WTC11 (cell line): ENCODE measurements around the gene GASK1A. TPM values are rescaled to one million over a fixed set of nuclear protein-coding genes. Genes with fewer than 3 reads are reported as not detected.

ENCODE experiments used
- ATAC-seq: fragments of 200-7000 bp; cut with Tn5 transposase; 2 replicates; pipeline ENCODE4 v1.10.0; 2021; ENCODE audit warnings: mild to moderate bottlenecking, moderate library complexity
- CTCF ChIA-PET: fragments of 300-600 bp; sonication (Branson Sonifier 250); formaldehyde crosslinking; loops from one replicate; lab custom pipeline; 2021; ENCODE audit warnings: antibody characterized with exemption; lab: Charles Lee
- POLR2A ChIA-PET: fragments of 350-600 bp; sonication (Branson Sonifier 250); formaldehyde crosslinking; loops from one replicate; lab custom pipeline; 2021; ENCODE audit warnings: antibody characterized with exemption; lab: Charles Lee
- DNase-seq: peaks from one replicate; pipeline ENCODE4 v3.0.0; 2021; ENCODE audit warnings: low spot score
- H3K27ac Mint-ChIP-seq: 2 replicates; pipeline ENCODE4 v1.8.0; 2021; ENCODE audit warnings: mixed read lengths
- H3K27me3 Mint-ChIP-seq: 2 replicates; pipeline ENCODE4 v1.8.0; 2021; ENCODE audit warnings: low read depth, mild to moderate bottlenecking, moderate library complexity, mixed read lengths
- H3K36me3 Mint-ChIP-seq: 2 replicates; pipeline ENCODE4 v1.8.0; 2021; ENCODE audit warnings: mixed read lengths
- H3K4me1 Mint-ChIP-seq: 2 replicates; pipeline ENCODE4 v1.8.0; 2022; ENCODE audit warnings: mixed read lengths
- H3K4me3 Mint-ChIP-seq: 2 replicates; pipeline ENCODE4 v1.8.0; 2021; ENCODE audit warnings: mild to moderate bottlenecking, moderate library complexity, mixed read lengths
- H3K9me3 Mint-ChIP-seq: 2 replicates; pipeline ENCODE4 v1.8.0; 2021; ENCODE audit warnings: mixed read lengths
- CBFB ChIP-seq: sonication (generic); formaldehyde crosslinking; IDR thresholded peaks from 2 replicates; pipeline ENCODE4 v1.8.1; 2022; ENCODE audit warnings: mild to moderate bottlenecking, low read depth, missing genetic modification reagents
- CREM ChIP-seq: sonication (generic); formaldehyde crosslinking; IDR thresholded peaks from 2 replicates; pipeline ENCODE4 v1.8.1; 2022; ENCODE audit warnings: mild to moderate bottlenecking, missing genetic modification reagents, moderate library complexity
- ELF4 ChIP-seq: sonication (generic); formaldehyde crosslinking; IDR thresholded peaks from 2 replicates; pipeline ENCODE4 v1.8.1; 2022; ENCODE audit warnings: low read depth, mild to moderate bottlenecking, moderate library complexity, missing genetic modification reagents
- GTF2I ChIP-seq: fragments of 250-450 bp; sonication (Bioruptor Pico); conservative IDR thresholded peaks from 2 replicates; pipeline ENCODE4 v1.4.0; 2021; ENCODE audit warnings: mild to moderate bottlenecking
- HMGA2 ChIP-seq: fragments of 250-450 bp; sonication (Bioruptor Pico); IDR thresholded peaks from 2 replicates; pipeline ENCODE4 v1.4.0; 2021; ENCODE audit warnings: mild to moderate bottlenecking, moderate library complexity
- IRF2 ChIP-seq: sonication (generic); formaldehyde crosslinking; IDR thresholded peaks from 2 replicates; pipeline ENCODE4 v1.8.0; 2022; ENCODE audit warnings: low read depth, missing genetic modification reagents, borderline replicate concordance
- JAZF1 ChIP-seq: fragments of 250-450 bp; sonication (Bioruptor Pico); IDR thresholded peaks from 2 replicates; pipeline ENCODE4 v1.9.0; 2021; ENCODE audit warnings: moderate library complexity, mild to moderate bottlenecking, inconsistent platforms
- KAT7 ChIP-seq: sonication (generic); formaldehyde crosslinking; IDR thresholded peaks from 2 replicates; pipeline ENCODE4 v1.8.1; 2023; ENCODE audit warnings: missing genetic modification reagents, mild to moderate bottlenecking, borderline replicate concordance
- NFATC4 ChIP-seq: fragments of 250-450 bp; sonication (Bioruptor Pico); IDR thresholded peaks from 2 replicates; pipeline ENCODE4 v1.9.0; 2021; ENCODE audit warnings: mild to moderate bottlenecking
- NR1H2 ChIP-seq: sonication (generic); formaldehyde crosslinking; IDR thresholded peaks from 2 replicates; pipeline ENCODE4 v1.9.0; 2021; ENCODE audit warnings: mild to moderate bottlenecking, moderate library complexity, missing genetic modification reagents
- PRRX2 ChIP-seq: fragments of 250-450 bp; sonication (Bioruptor Pico); IDR thresholded peaks from 2 replicates; pipeline ENCODE4 v1.8.0; 2021; ENCODE audit warnings: mild to moderate bottlenecking
- SMAD4 ChIP-seq: sonication (generic); formaldehyde crosslinking; IDR thresholded peaks from 2 replicates; pipeline ENCODE4 v1.8.0; 2022; ENCODE audit warnings: mild to moderate bottlenecking, missing genetic modification reagents
- ZNF219 ChIP-seq: sonication (generic); formaldehyde crosslinking; IDR thresholded peaks from 2 replicates; pipeline ENCODE4 v1.8.0; 2023; ENCODE audit warnings: missing genetic modification reagents, mild to moderate bottlenecking, borderline replicate concordance
- ZNF232 ChIP-seq: sonication (generic); formaldehyde crosslinking; IDR thresholded peaks from 2 replicates; pipeline ENCODE4 v1.8.0; 2022; ENCODE audit warnings: mild to moderate bottlenecking, missing genetic modification reagents
- total RNA-seq: library from RNA; stranded (reverse); gene quantifications from 3 replicates; pipeline ENCODE4 v1.2.3, GENCODE V29; 2021
- TF ChIP-seq, protein P1 (sequence below): sonication (generic); formaldehyde crosslinking; IDR thresholded peaks from 2 replicates; pipeline ENCODE4 v1.8.0; 2022; ENCODE audit warnings: mild to moderate bottlenecking, missing genetic modification reagents
- TF ChIP-seq, protein P2 (sequence below): sonication (generic); formaldehyde crosslinking; IDR thresholded peaks from 2 replicates; pipeline ENCODE4 v1.8.1; 2023; ENCODE audit warnings: mild to moderate bottlenecking, missing genetic modification reagents
- TF ChIP-seq, protein P3 (sequence below): sonication (generic); formaldehyde crosslinking; conservative IDR thresholded peaks from 2 replicates; pipeline ENCODE4 v1.8.1; 2023; ENCODE audit warnings: mild to moderate bottlenecking, low read depth, missing genetic modification reagents, moderate library complexity
- TF ChIP-seq, protein P4 (sequence below): sonication (generic); formaldehyde crosslinking; IDR thresholded peaks from 2 replicates; pipeline ENCODE4 v1.8.0; 2022; ENCODE audit warnings: missing genetic modification reagents
- TF ChIP-seq, protein P5 (sequence below): fragments of 250-450 bp; sonication (Bioruptor Pico); IDR thresholded peaks from 2 replicates; pipeline ENCODE4 v1.9.0; 2021; ENCODE audit warnings: mild to moderate bottlenecking, borderline replicate concordance
- TF ChIP-seq, protein P6 (sequence below): sonication (generic); formaldehyde crosslinking; IDR thresholded peaks from 2 replicates; pipeline ENCODE4 v1.8.0; 2023; ENCODE audit warnings: missing genetic modification reagents
- TF ChIP-seq, protein P7 (sequence below): sonication (generic); formaldehyde crosslinking; IDR thresholded peaks from 2 replicates; pipeline ENCODE4 v1.8.1; 2022; ENCODE audit warnings: mild to moderate bottlenecking, moderate library complexity, missing genetic modification reagents
- TF ChIP-seq, protein P8 (sequence below): fragments of 250-450 bp; sonication (Bioruptor Pico); IDR thresholded peaks from 2 replicates; pipeline ENCODE4 v1.9.0; 2021; ENCODE audit warnings: mild to moderate bottlenecking

The GASK1A gene
- total RNA-seq, 1 experiment from 2014 or later: 9.6 TPM

DNA sequence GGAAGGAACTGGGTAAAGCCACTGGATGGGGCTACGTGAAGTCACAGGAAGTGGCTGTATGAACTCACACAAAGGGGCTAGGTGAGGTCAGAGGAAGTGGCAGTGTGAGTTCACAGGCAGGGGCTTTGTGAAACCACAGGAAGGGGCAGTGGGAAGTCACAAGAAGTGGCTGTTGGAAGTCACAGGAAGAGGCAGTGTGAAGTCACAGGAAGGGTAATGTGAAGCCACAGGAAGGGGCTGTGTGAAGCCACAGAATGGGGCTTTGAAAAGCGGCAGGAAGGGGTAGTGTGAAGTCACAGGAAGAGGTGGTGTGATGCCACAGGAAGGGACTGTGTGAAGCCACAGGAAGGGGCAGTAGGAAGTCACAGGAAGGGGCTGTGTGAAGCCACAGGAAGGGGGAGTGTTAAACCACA, 34.6 kb downstream of the GASK1A start (continued):
- TF ChIP-seq, protein P1, sequence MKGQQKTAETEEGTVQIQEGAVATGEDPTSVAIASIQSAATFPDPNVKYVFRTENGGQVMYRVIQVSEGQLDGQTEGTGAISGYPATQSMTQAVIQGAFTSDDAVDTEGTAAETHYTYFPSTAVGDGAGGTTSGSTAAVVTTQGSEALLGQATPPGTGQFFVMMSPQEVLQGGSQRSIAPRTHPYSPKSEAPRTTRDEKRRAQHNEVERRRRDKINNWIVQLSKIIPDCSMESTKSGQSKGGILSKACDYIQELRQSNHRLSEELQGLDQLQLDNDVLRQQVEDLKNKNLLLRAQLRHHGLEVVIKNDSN (CRISPR knock-in tag): no peak
- no peak for TF ChIP-seq HMGA2 (CRISPR knock-in tag)
- TF ChIP-seq ZNF232: no peak
- TF ChIP-seq PRRX2 (CRISPR knock-in tag): no peak
- no peak for TF ChIP-seq IRF2 (CRISPR knock-in tag)

DNA sequence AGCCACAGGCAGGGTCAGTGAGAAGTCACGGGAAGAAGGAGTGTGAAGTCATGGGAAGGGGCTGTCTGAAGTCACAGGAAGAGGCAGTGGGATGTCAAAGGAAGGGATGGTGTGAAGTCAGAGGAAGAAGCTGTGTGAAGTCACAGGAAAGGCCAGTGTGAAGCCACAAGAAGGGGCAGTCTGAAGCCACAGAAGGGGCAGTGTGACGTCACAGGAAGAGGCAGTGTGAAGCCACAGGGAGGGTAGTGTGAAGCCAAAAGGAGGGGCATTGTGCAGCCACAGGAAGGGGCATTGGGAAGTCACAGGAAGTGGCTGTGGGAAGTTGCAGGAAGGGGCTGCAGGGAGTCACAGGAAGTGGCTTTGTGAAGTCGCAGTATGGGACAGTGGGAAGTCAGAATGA, 35.1 kb downstream of the GASK1A start:
- H3K36me3 Mint-ChIP-seq: no peaks in the 10 kb centered on the region; the same call in none of the 2 replicates
- no peak overlapping the region for H3K27ac Mint-ChIP-seq
- H3K9me3 Mint-ChIP-seq: 0 out of 2 replicates have a peak, but pooled peaks cover 3% of the 10 kb centered on the region
- no peaks in the 10 kb centered on the region for H3K4me1 Mint-ChIP-seq
- no peak for ATAC-seq
- CTCF ChIA-PET: no interaction called here
- POLR2A ChIA-PET: no interaction called here
- no peaks in the 10 kb centered on the region for H3K27me3 Mint-ChIP-seq
- no peak overlapping the region for H3K4me3 Mint-ChIP-seq
- DNase-seq: no peak
- TF ChIP-seq, protein P2, sequence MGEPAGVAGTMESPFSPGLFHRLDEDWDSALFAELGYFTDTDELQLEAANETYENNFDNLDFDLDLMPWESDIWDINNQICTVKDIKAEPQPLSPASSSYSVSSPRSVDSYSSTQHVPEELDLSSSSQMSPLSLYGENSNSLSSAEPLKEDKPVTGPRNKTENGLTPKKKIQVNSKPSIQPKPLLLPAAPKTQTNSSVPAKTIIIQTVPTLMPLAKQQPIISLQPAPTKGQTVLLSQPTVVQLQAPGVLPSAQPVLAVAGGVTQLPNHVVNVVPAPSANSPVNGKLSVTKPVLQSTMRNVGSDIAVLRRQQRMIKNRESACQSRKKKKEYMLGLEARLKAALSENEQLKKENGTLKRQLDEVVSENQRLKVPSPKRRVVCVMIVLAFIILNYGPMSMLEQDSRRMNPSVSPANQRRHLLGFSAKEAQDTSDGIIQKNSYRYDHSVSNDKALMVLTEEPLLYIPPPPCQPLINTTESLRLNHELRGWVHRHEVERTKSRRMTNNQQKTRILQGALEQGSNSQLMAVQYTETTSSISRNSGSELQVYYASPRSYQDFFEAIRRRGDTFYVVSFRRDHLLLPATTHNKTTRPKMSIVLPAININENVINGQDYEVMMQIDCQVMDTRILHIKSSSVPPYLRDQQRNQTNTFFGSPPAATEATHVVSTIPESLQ (CRISPR knock-in tag): no peak
- TF ChIP-seq NR1H2 (no peak), SMAD4 (CRISPR knock-in tag) (no peak), ZNF219 (no peak), JAZF1 (no peak), ELF4 (CRISPR knock-in tag) (no peak), CREM (no peak), KAT7 (CRISPR knock-in tag) (no peak), NFATC4 (no peak), CBFB (CRISPR knock-in tag) (no peak), IRF2 (CRISPR knock-in tag) (no peak), GTF2I (CRISPR knock-in tag) (no peak)
- TF ChIP-seq, protein P3, sequence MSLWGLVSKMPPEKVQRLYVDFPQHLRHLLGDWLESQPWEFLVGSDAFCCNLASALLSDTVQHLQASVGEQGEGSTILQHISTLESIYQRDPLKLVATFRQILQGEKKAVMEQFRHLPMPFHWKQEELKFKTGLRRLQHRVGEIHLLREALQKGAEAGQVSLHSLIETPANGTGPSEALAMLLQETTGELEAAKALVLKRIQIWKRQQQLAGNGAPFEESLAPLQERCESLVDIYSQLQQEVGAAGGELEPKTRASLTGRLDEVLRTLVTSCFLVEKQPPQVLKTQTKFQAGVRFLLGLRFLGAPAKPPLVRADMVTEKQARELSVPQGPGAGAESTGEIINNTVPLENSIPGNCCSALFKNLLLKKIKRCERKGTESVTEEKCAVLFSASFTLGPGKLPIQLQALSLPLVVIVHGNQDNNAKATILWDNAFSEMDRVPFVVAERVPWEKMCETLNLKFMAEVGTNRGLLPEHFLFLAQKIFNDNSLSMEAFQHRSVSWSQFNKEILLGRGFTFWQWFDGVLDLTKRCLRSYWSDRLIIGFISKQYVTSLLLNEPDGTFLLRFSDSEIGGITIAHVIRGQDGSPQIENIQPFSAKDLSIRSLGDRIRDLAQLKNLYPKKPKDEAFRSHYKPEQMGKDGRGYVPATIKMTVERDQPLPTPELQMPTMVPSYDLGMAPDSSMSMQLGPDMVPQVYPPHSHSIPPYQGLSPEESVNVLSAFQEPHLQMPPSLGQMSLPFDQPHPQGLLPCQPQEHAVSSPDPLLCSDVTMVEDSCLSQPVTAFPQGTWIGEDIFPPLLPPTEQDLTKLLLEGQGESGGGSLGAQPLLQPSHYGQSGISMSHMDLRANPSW (CRISPR knock-in tag): no peak
- TF ChIP-seq, protein P4, sequence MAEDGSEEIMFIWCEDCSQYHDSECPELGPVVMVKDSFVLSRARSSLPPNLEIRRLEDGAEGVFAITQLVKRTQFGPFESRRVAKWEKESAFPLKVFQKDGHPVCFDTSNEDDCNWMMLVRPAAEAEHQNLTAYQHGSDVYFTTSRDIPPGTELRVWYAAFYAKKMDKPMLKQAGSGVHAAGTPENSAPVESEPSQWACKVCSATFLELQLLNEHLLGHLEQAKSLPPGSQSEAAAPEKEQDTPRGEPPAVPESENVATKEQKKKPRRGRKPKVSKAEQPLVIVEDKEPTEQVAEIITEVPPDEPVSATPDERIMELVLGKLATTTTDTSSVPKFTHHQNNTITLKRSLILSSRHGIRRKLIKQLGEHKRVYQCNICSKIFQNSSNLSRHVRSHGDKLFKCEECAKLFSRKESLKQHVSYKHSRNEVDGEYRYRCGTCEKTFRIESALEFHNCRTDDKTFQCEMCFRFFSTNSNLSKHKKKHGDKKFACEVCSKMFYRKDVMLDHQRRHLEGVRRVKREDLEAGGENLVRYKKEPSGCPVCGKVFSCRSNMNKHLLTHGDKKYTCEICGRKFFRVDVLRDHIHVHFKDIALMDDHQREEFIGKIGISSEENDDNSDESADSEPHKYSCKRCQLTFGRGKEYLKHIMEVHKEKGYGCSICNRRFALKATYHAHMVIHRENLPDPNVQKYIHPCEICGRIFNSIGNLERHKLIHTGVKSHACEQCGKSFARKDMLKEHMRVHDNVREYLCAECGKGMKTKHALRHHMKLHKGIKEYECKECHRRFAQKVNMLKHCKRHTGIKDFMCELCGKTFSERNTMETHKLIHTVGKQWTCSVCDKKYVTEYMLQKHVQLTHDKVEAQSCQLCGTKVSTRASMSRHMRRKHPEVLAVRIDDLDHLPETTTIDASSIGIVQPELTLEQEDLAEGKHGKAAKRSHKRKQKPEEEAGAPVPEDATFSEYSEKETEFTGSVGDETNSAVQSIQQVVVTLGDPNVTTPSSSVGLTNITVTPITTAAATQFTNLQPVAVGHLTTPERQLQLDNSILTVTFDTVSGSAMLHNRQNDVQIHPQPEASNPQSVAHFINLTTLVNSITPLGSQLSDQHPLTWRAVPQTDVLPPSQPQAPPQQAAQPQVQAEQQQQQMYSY: no peak
- TF ChIP-seq, protein P5, sequence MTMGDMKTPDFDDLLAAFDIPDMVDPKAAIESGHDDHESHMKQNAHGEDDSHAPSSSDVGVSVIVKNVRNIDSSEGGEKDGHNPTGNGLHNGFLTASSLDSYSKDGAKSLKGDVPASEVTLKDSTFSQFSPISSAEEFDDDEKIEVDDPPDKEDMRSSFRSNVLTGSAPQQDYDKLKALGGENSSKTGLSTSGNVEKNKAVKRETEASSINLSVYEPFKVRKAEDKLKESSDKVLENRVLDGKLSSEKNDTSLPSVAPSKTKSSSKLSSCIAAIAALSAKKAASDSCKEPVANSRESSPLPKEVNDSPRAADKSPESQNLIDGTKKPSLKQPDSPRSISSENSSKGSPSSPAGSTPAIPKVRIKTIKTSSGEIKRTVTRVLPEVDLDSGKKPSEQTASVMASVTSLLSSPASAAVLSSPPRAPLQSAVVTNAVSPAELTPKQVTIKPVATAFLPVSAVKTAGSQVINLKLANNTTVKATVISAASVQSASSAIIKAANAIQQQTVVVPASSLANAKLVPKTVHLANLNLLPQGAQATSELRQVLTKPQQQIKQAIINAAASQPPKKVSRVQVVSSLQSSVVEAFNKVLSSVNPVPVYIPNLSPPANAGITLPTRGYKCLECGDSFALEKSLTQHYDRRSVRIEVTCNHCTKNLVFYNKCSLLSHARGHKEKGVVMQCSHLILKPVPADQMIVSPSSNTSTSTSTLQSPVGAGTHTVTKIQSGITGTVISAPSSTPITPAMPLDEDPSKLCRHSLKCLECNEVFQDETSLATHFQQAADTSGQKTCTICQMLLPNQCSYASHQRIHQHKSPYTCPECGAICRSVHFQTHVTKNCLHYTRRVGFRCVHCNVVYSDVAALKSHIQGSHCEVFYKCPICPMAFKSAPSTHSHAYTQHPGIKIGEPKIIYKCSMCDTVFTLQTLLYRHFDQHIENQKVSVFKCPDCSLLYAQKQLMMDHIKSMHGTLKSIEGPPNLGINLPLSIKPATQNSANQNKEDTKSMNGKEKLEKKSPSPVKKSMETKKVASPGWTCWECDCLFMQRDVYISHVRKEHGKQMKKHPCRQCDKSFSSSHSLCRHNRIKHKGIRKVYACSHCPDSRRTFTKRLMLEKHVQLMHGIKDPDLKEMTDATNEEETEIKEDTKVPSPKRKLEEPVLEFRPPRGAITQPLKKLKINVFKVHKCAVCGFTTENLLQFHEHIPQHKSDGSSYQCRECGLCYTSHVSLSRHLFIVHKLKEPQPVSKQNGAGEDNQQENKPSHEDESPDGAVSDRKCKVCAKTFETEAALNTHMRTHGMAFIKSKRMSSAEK: no peak
- TF ChIP-seq, protein P6, sequence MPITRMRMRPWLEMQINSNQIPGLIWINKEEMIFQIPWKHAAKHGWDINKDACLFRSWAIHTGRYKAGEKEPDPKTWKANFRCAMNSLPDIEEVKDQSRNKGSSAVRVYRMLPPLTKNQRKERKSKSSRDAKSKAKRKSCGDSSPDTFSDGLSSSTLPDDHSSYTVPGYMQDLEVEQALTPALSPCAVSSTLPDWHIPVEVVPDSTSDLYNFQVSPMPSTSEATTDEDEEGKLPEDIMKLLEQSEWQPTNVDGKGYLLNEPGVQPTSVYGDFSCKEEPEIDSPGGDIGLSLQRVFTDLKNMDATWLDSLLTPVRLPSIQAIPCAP (CRISPR knock-in tag): no peak
- TF ChIP-seq, protein P7, sequence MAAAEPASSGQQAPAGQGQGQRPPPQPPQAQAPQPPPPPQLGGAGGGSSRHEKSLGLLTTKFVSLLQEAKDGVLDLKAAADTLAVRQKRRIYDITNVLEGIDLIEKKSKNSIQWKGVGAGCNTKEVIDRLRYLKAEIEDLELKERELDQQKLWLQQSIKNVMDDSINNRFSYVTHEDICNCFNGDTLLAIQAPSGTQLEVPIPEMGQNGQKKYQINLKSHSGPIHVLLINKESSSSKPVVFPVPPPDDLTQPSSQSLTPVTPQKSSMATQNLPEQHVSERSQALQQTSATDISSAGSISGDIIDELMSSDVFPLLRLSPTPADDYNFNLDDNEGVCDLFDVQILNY (CRISPR knock-in tag): no peak
- TF ChIP-seq, protein P8, sequence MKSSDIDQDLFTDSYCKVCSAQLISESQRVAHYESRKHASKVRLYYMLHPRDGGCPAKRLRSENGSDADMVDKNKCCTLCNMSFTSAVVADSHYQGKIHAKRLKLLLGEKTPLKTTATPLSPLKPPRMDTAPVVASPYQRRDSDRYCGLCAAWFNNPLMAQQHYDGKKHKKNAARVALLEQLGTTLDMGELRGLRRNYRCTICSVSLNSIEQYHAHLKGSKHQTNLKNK (CRISPR knock-in tag): no peak
